A549 (cell line): ENCODE measurements around the gene COPS4.
"Not testable (repeated sequence)": the region's sequence is repeated elsewhere in the genome, so short reads cannot be mapped to it uniquely, and the experiment has no call there.

Experiments
- EHMT2 ChIP-seq: fragments of 200-600 bp; sonication (generic); IDR thresholded peaks from 2 replicates; pipeline ENCODE4 v1.6.1; 2016; ENCODE audit warnings: antibody characterized with exemption, low read depth, mild to moderate bottlenecking, moderate library complexity
- EP300 ChIP-seq, 2 experiments: fragments of >200 bp; sonication (Bioruptor Twin); formaldehyde crosslinking; IDR thresholded peaks; 2 replicates in 1 of 2; 3 replicates in 1 of 2; pipeline ENCODE4 v1.6.1; 2016 to 2017
- PHF8 ChIP-seq: fragments of 200-600 bp; sonication (generic); IDR thresholded peaks from 2 replicates; pipeline ENCODE4 v1.6.1; 2016; ENCODE audit warnings: low read depth, mild to moderate bottlenecking, antibody characterized with exemption, moderate library complexity, borderline replicate concordance
- POLR2A ChIP-seq: IDR thresholded peaks from 2 replicates; pipeline ENCODE4 v1.6.1; 2012; ENCODE audit warnings: mild to moderate bottlenecking, low read length
- RAD21 ChIP-seq, 2 experiments: fragments of >200 bp in 1 of 2; sonication (Bioruptor Twin) in 1 of 2; formaldehyde crosslinking in 1 of 2; IDR thresholded peaks in 1 of 2; conservative IDR thresholded peaks in 1 of 2; 2 replicates in 1 of 2; 3 replicates in 1 of 2; pipeline ENCODE4 v1.6.1; 2012 to 2018; ENCODE audit warnings: inconsistent platforms in 1 of 2
- RARB ChIP-seq: fragments of 250-450 bp; sonication (Bioruptor Pico); IDR thresholded peaks from 2 replicates; pipeline ENCODE4 v1.8.0; 2021; ENCODE audit warnings: mild to moderate bottlenecking, moderate library complexity
- TF ChIP-seq, protein P1 (sequence below): fragments of 450-650 bp; IDR thresholded peaks from 2 replicates; pipeline ENCODE4 v1.6.1; 2014; ENCODE audit warnings: antibody characterized with exemption
- TF ChIP-seq, protein P2 (sequence below): fragments of >200 bp; sonication (Bioruptor Twin); formaldehyde crosslinking; IDR thresholded peaks from 3 replicates; pipeline ENCODE4 v1.5.1; 2016

DNA sequence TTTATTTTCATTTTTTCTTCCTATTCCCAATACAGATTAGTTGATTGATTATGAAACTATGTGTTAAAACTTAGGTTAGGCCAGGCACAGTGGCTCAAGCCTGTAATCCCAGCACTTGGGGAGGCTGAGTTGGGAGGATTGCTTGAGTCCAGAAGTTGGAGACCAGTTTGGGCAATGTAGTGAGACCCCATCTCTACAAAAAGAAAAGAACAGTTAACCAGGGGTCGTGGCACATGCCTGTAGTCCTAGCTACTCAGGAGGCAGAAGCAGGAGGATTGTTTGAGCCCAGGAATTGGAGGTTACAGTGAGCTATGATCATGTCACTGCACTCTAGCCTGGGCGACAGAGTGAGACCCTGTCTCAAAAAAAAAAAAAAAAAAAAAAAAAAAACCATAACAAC is 8.2 kb downstream of the COPS4 start:
- TF ChIP-seq, protein P1, sequence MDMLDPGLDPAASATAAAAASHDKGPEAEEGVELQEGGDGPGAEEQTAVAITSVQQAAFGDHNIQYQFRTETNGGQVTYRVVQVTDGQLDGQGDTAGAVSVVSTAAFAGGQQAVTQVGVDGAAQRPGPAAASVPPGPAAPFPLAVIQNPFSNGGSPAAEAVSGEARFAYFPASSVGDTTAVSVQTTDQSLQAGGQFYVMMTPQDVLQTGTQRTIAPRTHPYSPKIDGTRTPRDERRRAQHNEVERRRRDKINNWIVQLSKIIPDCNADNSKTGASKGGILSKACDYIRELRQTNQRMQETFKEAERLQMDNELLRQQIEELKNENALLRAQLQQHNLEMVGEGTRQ: not testable (repeated sequence)
- TF ChIP-seq, protein P2, sequence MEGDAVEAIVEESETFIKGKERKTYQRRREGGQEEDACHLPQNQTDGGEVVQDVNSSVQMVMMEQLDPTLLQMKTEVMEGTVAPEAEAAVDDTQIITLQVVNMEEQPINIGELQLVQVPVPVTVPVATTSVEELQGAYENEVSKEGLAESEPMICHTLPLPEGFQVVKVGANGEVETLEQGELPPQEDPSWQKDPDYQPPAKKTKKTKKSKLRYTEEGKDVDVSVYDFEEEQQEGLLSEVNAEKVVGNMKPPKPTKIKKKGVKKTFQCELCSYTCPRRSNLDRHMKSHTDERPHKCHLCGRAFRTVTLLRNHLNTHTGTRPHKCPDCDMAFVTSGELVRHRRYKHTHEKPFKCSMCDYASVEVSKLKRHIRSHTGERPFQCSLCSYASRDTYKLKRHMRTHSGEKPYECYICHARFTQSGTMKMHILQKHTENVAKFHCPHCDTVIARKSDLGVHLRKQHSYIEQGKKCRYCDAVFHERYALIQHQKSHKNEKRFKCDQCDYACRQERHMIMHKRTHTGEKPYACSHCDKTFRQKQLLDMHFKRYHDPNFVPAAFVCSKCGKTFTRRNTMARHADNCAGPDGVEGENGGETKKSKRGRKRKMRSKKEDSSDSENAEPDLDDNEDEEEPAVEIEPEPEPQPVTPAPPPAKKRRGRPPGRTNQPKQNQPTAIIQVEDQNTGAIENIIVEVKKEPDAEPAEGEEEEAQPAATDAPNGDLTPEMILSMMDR: not testable (repeated sequence)
- TF ChIP-seq RAD21 (conservative IDR thresholded peaks at IDR 0.05 in 1 of 2, IDR thresholded peaks at IDR 0.05 in 1 of 2); POLR2A; EP300 (IDR thresholded peaks at IDR 0.05); PHF8; RARB (CRISPR knock-in tag); EHMT2: not testable (repeated sequence)
